GM12874 (cell line): Measurements from ENCODE around the gene ZNF318.

ENCODE experiments used
- TF ChIP-seq, protein P1 (sequence below): IDR thresholded peaks from 2 replicates; pipeline ENCODE4 v1.5.1; 2011; ENCODE audit warnings: low read depth, mild to moderate bottlenecking, control low read depth, low read length, moderate library complexity; ENCODE audit not compliant: insufficient read depth

The ZNF318 gene

DNA sequence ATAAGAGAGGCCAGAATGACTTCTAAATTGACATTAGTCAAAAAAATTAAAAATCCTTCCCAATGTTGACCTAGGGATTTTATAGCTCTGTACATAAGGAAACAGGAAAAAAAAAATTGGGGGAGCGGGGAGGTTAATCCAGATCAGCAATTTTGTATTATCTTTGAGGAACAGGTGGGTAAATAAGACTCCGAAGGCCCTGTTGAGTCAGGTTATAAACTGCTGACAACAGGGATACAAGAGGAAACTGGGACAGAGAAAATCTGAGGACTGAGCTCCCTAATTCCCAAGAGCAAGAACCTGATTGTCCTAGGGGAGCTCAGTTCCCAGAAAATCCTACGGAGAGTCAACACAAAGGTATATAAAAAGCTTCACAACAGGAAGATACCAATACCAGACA is 34.0 kb downstream of the ZNF318 start:
- TF ChIP-seq, protein P1, sequence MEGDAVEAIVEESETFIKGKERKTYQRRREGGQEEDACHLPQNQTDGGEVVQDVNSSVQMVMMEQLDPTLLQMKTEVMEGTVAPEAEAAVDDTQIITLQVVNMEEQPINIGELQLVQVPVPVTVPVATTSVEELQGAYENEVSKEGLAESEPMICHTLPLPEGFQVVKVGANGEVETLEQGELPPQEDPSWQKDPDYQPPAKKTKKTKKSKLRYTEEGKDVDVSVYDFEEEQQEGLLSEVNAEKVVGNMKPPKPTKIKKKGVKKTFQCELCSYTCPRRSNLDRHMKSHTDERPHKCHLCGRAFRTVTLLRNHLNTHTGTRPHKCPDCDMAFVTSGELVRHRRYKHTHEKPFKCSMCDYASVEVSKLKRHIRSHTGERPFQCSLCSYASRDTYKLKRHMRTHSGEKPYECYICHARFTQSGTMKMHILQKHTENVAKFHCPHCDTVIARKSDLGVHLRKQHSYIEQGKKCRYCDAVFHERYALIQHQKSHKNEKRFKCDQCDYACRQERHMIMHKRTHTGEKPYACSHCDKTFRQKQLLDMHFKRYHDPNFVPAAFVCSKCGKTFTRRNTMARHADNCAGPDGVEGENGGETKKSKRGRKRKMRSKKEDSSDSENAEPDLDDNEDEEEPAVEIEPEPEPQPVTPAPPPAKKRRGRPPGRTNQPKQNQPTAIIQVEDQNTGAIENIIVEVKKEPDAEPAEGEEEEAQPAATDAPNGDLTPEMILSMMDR, result no peak

DNA sequence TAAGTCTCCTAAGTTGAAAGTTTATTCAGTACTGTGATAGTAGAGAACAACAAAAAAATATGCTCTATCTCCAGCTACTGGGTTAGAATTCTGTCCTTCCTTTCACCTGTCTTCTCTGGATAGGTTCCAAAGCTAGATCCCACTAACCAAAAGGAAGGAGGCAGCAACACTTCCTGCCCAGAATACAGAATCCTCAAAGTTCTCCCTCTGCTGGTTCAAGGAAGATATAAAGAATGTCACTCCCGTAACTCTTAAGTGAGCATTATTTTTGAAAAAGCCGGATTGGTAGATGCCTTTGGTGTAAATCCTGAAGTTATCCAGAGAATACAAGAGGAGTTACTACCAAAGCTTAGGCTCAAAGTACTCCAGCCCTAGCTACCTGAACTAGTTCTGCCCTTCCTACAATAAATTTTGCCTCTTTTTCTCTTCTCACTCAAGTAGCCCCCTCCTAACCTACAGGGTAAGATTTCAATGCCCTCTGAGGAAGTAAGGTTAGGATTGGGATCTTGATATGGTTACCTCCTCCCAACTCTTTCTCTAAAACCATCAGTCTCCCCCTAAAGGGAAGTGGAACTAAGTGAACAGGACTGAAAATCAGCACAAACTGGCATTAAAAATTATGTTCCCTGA is 34.9 kb downstream of the ZNF318 start:
- TF ChIP-seq, protein P1, result no peak

DNA sequence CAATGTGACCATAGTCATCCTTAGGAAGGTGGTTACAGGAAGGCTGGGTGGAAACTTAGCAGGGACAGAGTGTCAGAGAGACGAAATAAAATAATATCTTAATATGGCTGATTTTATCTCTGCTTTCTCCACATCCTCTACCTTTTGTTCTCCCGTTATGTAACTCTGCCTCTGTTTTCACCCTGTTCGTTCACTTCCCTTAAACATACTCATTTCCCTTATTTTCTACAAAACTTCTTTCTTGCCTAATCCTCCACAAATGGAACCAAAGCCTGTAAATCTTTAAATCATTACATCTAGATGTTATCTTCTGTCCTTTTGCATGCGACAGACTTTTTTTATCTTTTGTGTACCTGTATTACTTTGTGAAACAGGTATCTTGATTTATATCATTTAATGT is 37.6 kb downstream of the ZNF318 start:
- TF ChIP-seq, protein P1, result no peak

DNA sequence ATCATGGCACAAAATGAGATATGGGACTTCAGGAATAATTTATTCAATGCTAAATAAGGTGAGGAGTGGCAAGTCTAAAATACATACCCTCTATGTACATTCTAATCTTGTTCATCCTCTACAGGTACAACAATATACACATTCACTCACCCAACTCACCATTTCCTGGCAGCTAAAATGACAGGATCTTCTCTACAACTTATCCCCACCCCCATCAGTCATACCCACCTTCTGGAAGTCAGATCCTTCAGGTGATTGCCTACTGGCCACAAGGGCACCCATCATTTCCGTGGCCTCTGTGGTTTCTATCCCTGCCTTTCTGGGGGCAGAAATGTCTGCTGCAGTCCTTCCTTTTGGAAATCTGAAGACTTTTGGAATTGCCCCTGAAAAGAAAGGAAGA is 38.0 kb downstream of the ZNF318 start:
- TF ChIP-seq, protein P1, result no peak

DNA sequence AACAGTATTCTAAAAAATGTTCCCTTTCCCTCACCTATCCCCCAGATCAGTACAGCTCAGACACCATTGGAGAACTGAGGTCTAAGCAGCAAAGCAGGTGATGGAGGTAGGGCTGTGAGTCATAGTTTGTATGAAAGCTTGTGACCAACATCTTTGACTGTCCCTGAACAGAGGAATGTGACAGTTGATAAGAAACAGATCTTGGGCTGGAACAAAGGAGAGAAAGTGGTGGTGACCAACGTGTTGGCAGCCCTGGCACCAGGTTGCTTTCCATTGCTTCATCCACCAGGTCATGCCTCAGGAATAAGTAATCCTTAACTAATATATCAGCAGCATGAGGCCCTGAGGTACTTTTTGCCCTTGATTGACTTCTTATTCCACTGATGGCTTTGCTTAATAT is 40.9 kb downstream of the ZNF318 start:
- TF ChIP-seq, protein P1, result no peak

DNA sequence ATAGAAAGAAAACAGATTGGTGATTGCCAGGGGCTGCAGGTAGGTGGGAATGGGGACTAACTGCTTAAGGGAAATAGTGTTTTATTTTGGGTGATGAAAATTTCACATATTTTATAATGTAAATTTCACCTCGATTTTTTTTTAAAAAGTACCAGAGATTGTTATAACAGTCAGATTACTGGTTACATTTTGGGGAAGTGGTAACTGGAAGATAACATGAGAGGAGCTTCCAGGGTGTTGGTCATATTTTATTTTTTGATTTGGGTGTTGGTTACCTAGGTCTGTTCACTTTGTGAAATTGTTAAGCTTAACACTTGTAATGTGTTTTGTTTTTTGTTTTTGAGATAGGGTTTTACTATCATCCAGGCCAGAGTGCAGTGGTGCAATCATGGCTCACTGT is 43.6 kb downstream of the ZNF318 start:
- TF ChIP-seq, protein P1, result no peak

DNA sequence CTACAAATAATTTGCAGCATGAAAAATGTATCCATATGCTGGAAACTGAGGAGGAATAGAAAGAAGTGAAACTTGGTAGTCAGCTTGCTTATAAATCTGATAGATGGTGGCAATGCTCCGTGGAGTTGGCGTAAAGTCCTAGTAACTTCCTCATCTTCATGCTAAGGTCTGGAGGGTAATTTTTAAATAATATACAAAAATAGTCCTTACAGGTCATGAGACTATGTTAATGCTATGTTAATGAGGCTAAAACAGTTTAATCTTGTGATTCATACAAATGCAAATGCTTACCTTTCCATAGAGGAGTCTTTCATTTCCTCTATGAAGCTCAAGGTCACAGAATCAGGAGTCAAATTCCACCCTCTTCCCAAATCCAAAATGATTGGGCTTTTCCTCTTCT is 51.4 kb downstream of the ZNF318 start:
- TF ChIP-seq, protein P1, result no peak
